IMR-90 (cell line): Measurements from ENCODE around the gene NRG4. TPM values are rescaled to one million over a fixed set of nuclear protein-coding genes. Genes with fewer than 3 reads are reported as not detected.

ENCODE experiments used
- ATAC-seq: fragments of 200-7000 bp; cut with Tn5 transposase; 2 replicates; pipeline ENCODE4 v1.9.1; 2020; ENCODE audit warnings: low read depth, mild to moderate bottlenecking, moderate library complexity
- BruUV-seq: library from RNA; stranded (reverse); fragments of 400-500 nt; replicated peaks from 2 replicates; lab custom pipeline; 2021; lab: Mats Ljungman, UMichigan
- CTCF ChIA-PET: fragments of 300-600 bp; formaldehyde crosslinking; extraction: SDS; loops from one replicate; lab custom pipeline; 2021; ENCODE audit warnings: antibody characterized with exemption; lab: Yijun Ruan, JAX
- POLR2A ChIA-PET: fragments of 300-600 bp; sonication (Branson Sonifier 250); formaldehyde crosslinking; loops from one replicate; lab custom pipeline; 2022; ENCODE audit warnings: antibody characterized with exemption; ENCODE audit not compliant: unreplicated experiment; lab: Charles Lee
- DNase-seq: peaks from one replicate; pipeline ENCODE4 v3.0.0; 2013
- H2AFZ ChIP-seq: replicated peaks from 2 replicates; pipeline ENCODE3; 2013; ENCODE audit warnings: low read length, mild to moderate bottlenecking; ENCODE audit not compliant: poor library complexity
- H2AK5ac ChIP-seq: 2 replicates; pipeline ENCODE4 v1.6.1; 2013; ENCODE audit warnings: low read depth, low read length, inconsistent platforms
- H2AK9ac ChIP-seq: replicated peaks from 2 replicates; pipeline ENCODE3; 2013; ENCODE audit warnings: mild to moderate bottlenecking, low read depth, low read length, moderate library complexity; ENCODE audit not compliant: poor library complexity
- H2BK120ac ChIP-seq: 2 replicates; pipeline ENCODE4 v1.6.1; 2013; ENCODE audit warnings: low read depth, low read length, inconsistent platforms
- H2BK15ac ChIP-seq: 3 replicates; pipeline ENCODE4 v1.6.1; 2013; ENCODE audit warnings: low read depth, low read length, inconsistent platforms
- H2BK20ac ChIP-seq: 2 replicates; pipeline ENCODE4 v1.6.1; 2013; ENCODE audit warnings: low read depth, mild to moderate bottlenecking, inconsistent platforms, low read length, moderate library complexity
- H2BK5ac ChIP-seq: 2 replicates; pipeline ENCODE4 v1.6.1; 2013; ENCODE audit warnings: mild to moderate bottlenecking, low read depth, low read length, inconsistent platforms; ENCODE audit not compliant: poor library complexity, severe bottlenecking
- H3K14ac ChIP-seq: replicated peaks from 2 replicates; pipeline ENCODE4 v1.6.1; 2013; ENCODE audit warnings: low read depth, low read length, inconsistent platforms
- H3K18ac ChIP-seq: 2 replicates; pipeline ENCODE4 v1.6.1; 2013; ENCODE audit warnings: low read depth, low read length, control low read depth
- H3K23ac ChIP-seq: 2 replicates; pipeline ENCODE4 v1.6.1; 2013; ENCODE audit warnings: low read depth, low read length, inconsistent platforms
- H3K27ac ChIP-seq: 2 replicates; pipeline ENCODE4 v1.5.1; 2013; ENCODE audit warnings: mild to moderate bottlenecking, control low read depth, low read length; ENCODE audit not compliant: insufficient read depth
- H3K27me3 ChIP-seq: 2 replicates; pipeline ENCODE4 v1.6.1; 2013; ENCODE audit warnings: low read length; ENCODE audit not compliant: control insufficient read depth, insufficient read depth
- H3K36me3 ChIP-seq: 2 replicates; pipeline ENCODE4 v1.6.1; 2013; ENCODE audit warnings: low read length, mixed read lengths; ENCODE audit not compliant: control insufficient read depth, insufficient read depth
- H3K4ac ChIP-seq: 2 replicates; pipeline ENCODE4 v1.6.1; 2013; ENCODE audit warnings: low read depth, low read length, inconsistent platforms
- H3K4me1 ChIP-seq: 2 replicates; pipeline ENCODE4 v1.6.1; 2013; ENCODE audit warnings: low read length, mixed read lengths; ENCODE audit not compliant: control insufficient read depth, insufficient read depth
- H3K4me2 ChIP-seq: 2 replicates; pipeline ENCODE4 v1.6.1; 2013; ENCODE audit warnings: low read depth, mild to moderate bottlenecking, control low read depth, low read length, moderate library complexity
- H3K4me3 ChIP-seq: 2 replicates; pipeline ENCODE4 v1.5.1; 2013; ENCODE audit warnings: low read depth, mild to moderate bottlenecking, control low read depth, low read length, moderate library complexity; ENCODE audit not compliant: insufficient read depth
- H3K56ac ChIP-seq: 2 replicates; pipeline ENCODE4 v1.6.1; 2013; ENCODE audit warnings: low read length, inconsistent platforms; ENCODE audit not compliant: insufficient read depth; ENCODE audit errors: extremely low read depth
- H3K79me1 ChIP-seq, 2 experiments: 2 replicates each; pipeline ENCODE4 v1.6.1; 2013; ENCODE audit warnings: low read length in 2 of 2, inconsistent platforms in 1 of 2, low read depth in 1 of 2
- H3K9ac ChIP-seq: 2 replicates; pipeline ENCODE4 v1.6.1; 2013; ENCODE audit warnings: low read depth, low read length, control low read depth
- H3K9me1 ChIP-seq: 2 replicates; pipeline ENCODE4 v1.6.1; 2013; ENCODE audit warnings: low read length, inconsistent platforms; ENCODE audit not compliant: insufficient read depth
- H3K9me3 ChIP-seq: 2 replicates; pipeline ENCODE4 v1.6.1; 2013; ENCODE audit warnings: low read length; ENCODE audit not compliant: control insufficient read depth, insufficient read depth
- H4K20me1 ChIP-seq: 2 replicates; pipeline ENCODE4 v1.6.1; 2013; ENCODE audit warnings: low read length, inconsistent platforms; ENCODE audit not compliant: insufficient read depth
- H4K5ac ChIP-seq: 2 replicates; pipeline ENCODE4 v1.6.1; 2013; ENCODE audit warnings: mild to moderate bottlenecking, low read depth, low read length, control low read depth
- H4K8ac ChIP-seq, 2 experiments: 2 replicates each; pipeline ENCODE4 v1.6.1; 2013; ENCODE audit warnings: low read depth in 2 of 2, low read length in 2 of 2, control low read depth in 1 of 2, inconsistent platforms in 1 of 2
- H4K91ac ChIP-seq: 2 replicates; pipeline ENCODE4 v1.6.1; 2013; ENCODE audit warnings: low read depth, low read length, inconsistent platforms; ENCODE audit not compliant: insufficient read depth
- BHLHE40 ChIP-seq: fragments of 150-350 bp; IDR thresholded peaks from 2 replicates; pipeline ENCODE4 v1.6.1; 2016; ENCODE audit warnings: mild to moderate bottlenecking, low read depth, low read length
- ELK1 ChIP-seq: fragments of 150-350 bp; IDR thresholded peaks from 2 replicates; pipeline ENCODE4 v1.6.1; 2016; ENCODE audit warnings: low read depth, mild to moderate bottlenecking, low read length, moderate library complexity, borderline replicate concordance
- FOS ChIP-seq: fragments of 150-350 bp; IDR thresholded peaks from 2 replicates; pipeline ENCODE4 v1.6.1; 2016; ENCODE audit warnings: low read depth, low read length
- MXI1 ChIP-seq: IDR thresholded peaks from 2 replicates; pipeline ENCODE4 v1.6.1; 2012; ENCODE audit warnings: low read depth, mild to moderate bottlenecking, low read length, moderate library complexity, borderline replicate concordance
- POLR2A ChIP-seq: IDR thresholded peaks from 2 replicates; pipeline ENCODE4 v1.6.1; 2012; ENCODE audit warnings: mild to moderate bottlenecking, low read depth, low read length
- RCOR1 ChIP-seq: IDR thresholded peaks from 2 replicates; pipeline ENCODE4 v1.6.1; 2012; ENCODE audit warnings: mild to moderate bottlenecking, low read length, improper control_type of control experiment; ENCODE audit not compliant: insufficient replicate concordance
- RFX5 ChIP-seq: IDR thresholded peaks from 2 replicates; pipeline ENCODE4 v1.8.0; 2012; ENCODE audit warnings: low read depth, mild to moderate bottlenecking, low read length, moderate library complexity
- WGBS, 2 experiments: methylation state at CpG; one replicate each; pipeline versions ENCODE4 v1.1.5 to v1.1.7; 2013; ENCODE audit warnings: missing lambda C conversion rate in 2 of 2; ENCODE audit not compliant: insufficient read length in 1 of 2; ENCODE audit errors: extremely low coverage in 2 of 2; 5-methylcytosine and 5-hydroxymethylcytosine counted together
- dilution Hi-C: fragments of 300-500 bp; cut with HindIII; formaldehyde crosslinking; loops from one replicate; pipeline ENCODE4 v1.14.3; 2018; ENCODE audit warnings: low sequenced_read_pairs; ENCODE audit not compliant: unreplicated experiment
- in situ Hi-C: fragments of 300-500 bp; cut with MboI; formaldehyde crosslinking; loops from 3 replicates; pipeline ENCODE4 v1.14.3; 2019; ENCODE audit warnings: low sequenced_read_pairs, inconsistent platforms, mixed read lengths
- intact Hi-C: fragments of 100-400 bp; cut with micrococcal nuclease; formaldehyde crosslinking; loops from 2 replicates; pipeline ENCODE4 v1.10.0; 2022
- polyA plus RNA-seq, 3 experiments: library from polyadenylated mRNA; depleted of rRNA; stranded (reverse); fragments of >200 nt; gene quantifications; 2 replicates each; pipeline ENCODE4 v1.2.3, GENCODE V29; 2012; ENCODE audit warnings: low replicate concordance in 1 of 3
- total RNA-seq: library from RNA; depleted of rRNA; stranded (reverse); fragments of >200 nt; gene quantifications from 2 replicates; pipeline ENCODE4 v1.2.3, GENCODE V29; 2012
- TF ChIP-seq, protein P1 (sequence below): fragments of 150-350 bp; IDR thresholded peaks from 2 replicates; pipeline ENCODE4 v1.6.1; 2017; ENCODE audit warnings: mild to moderate bottlenecking, antibody characterized with exemption, low read length, low read depth

Gene NRG4
- total and polyA plus RNA-seq, 2 of the 4 experiments (the other 2 are of a cell fraction) = not detected

DNA sequence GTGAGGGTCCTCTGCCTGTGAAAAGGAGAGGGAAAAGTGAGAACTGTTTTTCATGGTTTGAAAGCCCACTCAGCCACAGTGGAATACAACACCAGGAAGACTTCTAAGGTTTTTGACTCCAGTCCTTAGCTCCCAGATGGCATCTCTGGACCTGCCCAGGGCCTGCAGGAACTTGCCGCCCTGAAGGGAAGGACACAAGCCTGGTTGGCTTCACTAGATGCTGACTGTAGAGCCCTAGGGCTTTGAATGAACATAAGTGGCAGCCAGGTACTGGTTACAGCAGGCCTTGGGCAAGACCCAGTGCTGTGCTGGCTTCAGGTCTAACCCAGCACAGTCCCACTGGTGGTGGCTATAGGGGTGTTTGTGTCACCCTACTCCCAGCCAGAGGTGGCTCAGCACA lies 26.3 kb upstream of the NRG4 start:
- DNase-seq (no peak), ATAC-seq (no peak)
- no TSS peak for BruUV-seq
- Histone ChIP-seq H3K79me1 (no peaks in the 10 kb centered on the region), H4K5ac (no peak overlapping the region), H3K9ac (no peak overlapping the region), H3K4me2 (no peak overlapping the region), H2AFZ (no peak overlapping the region), H2BK120ac (no peak overlapping the region), H3K4me3 (no peak overlapping the region), H3K18ac (no peak overlapping the region), H2BK5ac (no peak overlapping the region), H3K27ac (no peak overlapping the region), H2BK20ac (no peak overlapping the region), H3K9me1 (no peaks in the 10 kb centered on the region), H3K14ac (no peak overlapping the region), H3K36me3 (no peaks in the 10 kb centered on the region), H3K4ac (no peak overlapping the region), H2AK5ac (no peak overlapping the region), H3K4me1 (no peaks in the 10 kb centered on the region), H4K91ac (no peak overlapping the region), H2BK15ac (no peak overlapping the region), H4K8ac (no peak overlapping the region), H3K56ac (no peak overlapping the region), H3K23ac (no peak overlapping the region), H4K20me1 (no peaks in the 10 kb centered on the region), H3K9me3 (no peaks in the 10 kb centered on the region), H2AK9ac (no peak overlapping the region), H3K27me3 (peaks cover 25% of the 10 kb centered on the region)
- WGBS, 2 experiments = 83% methylated on average over 1 of the region's 1 CpG; no CpG with 5 or more reads in 1 of the 2 experiments
- dilution Hi-C loops = no loop called here
- TF ChIP-seq RFX5 (no peak), FOS (no peak), MXI1 (no peak), RCOR1 (no peak), ELK1 (no peak), BHLHE40 (no peak), POLR2A (no peak)
- TF ChIP-seq, protein P1, sequence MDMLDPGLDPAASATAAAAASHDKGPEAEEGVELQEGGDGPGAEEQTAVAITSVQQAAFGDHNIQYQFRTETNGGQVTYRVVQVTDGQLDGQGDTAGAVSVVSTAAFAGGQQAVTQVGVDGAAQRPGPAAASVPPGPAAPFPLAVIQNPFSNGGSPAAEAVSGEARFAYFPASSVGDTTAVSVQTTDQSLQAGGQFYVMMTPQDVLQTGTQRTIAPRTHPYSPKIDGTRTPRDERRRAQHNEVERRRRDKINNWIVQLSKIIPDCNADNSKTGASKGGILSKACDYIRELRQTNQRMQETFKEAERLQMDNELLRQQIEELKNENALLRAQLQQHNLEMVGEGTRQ = no peak
- POLR2A ChIA-PET = no interaction called here
- in situ Hi-C loops = no loop called here
- CTCF ChIA-PET = no interaction called here
- intact Hi-C loops = no loop called here
